Measurements from ENCODE around the gene ZNF462.

- no peak for TF ChIP-seq CTCF (conservative IDR thresholded peaks at IDR 0.05; ENCODE audit: low read length)
- no peak for TF ChIP-seq EZH2phosphoT487 (IDR thresholded peaks at IDR 0.05; ENCODE audit: borderline replicate concordance)
Observed at GRCh38 chr9:106962615-106963363, 99.8 kb downstream of the ZNF462 start.

Measured in Loucy (cell line).